Measurements from ENCODE around the gene LRP1B. TPM values are rescaled to one million over a fixed set of nuclear protein-coding genes. Genes with fewer than 3 reads are reported as not detected.

The LRP1B gene
- total and polyA plus RNA-seq, 2 donors (not counting 1 experiment from before 2014, with no cell fraction given) = under 0.01 to 0.01 TPM

GRCh38 chr2:140624200-140624599, 1506.6 kb downstream of the LRP1B start:
- H2AFZ ChIP-seq (ENCODE audit: low read length) = no peak overlapping the region
- no peak overlapping the region for H3K27ac ChIP-seq (ENCODE audit: insufficient read depth, low read length)

GRCh38 chr2:140621583-140622362, 1509.0 kb downstream of the LRP1B start:
- no peak overlapping the region for H2AFZ ChIP-seq (ENCODE audit: low read length)
- no peak for DNase-seq (ENCODE audit: low read depth in 2 of 2)
- TF ChIP-seq EZH2 (IDR thresholded peaks at IDR 0.05; ENCODE audit: low read length, missing control alignments) (no peak), CTCF (conservative IDR thresholded peaks at IDR 0.05 in 1 of 2, IDR thresholded peaks at IDR 0.05 in 1 of 2; ENCODE audit: low read depth in 1 of 2, low read length in 2 of 2) (no peak)
- H3K9me3 ChIP-seq (ENCODE audit: control insufficient read depth, insufficient read depth, low read depth, low read length) = no peaks in the 10 kb centered on the region
- no peaks in the 10 kb centered on the region for H3K36me3 ChIP-seq (ENCODE audit: control insufficient read depth, insufficient read depth, low read length)
- no peak overlapping the region for H3K27ac ChIP-seq (ENCODE audit: insufficient read depth, low read length)
- no peak overlapping the region for H3K4me2 ChIP-seq (ENCODE audit: extremely low read depth, insufficient read depth, low read length)
- H4K20me1 ChIP-seq (ENCODE audit: control insufficient read depth, extremely low read depth, insufficient read depth, low read length) = no peaks in the 10 kb centered on the region
- no peaks in the 10 kb centered on the region for H3K27me3 ChIP-seq (ENCODE audit: control insufficient read depth, insufficient read depth, low read length)
- H3K4me1 ChIP-seq (ENCODE audit: control insufficient read depth, extremely low read depth, insufficient read depth, low read length) = no peaks in the 10 kb centered on the region
- H3K79me2 ChIP-seq (ENCODE audit: control insufficient read depth, insufficient read depth, low read length) = no peaks in the 10 kb centered on the region
- H3K4me3 ChIP-seq (replicated peaks in 1 of 4; ENCODE audit: control extremely low read depth in 1 of 4, insufficient read depth in 1 of 4, low read depth in 3 of 4, low read length in 4 of 4) = no peak overlapping the region
- no peak overlapping the region for H3K9ac ChIP-seq (ENCODE audit: insufficient read depth, low read length)

More at GRCh38 chr2:140624200-140624599, 1506.6 kb downstream of the LRP1B start:
- H3K36me3 ChIP-seq (ENCODE audit: control insufficient read depth, insufficient read depth, low read length) = no peaks in the 10 kb centered on the region
- no peak overlapping the region for H3K4me3 ChIP-seq (replicated peaks in 1 of 4; ENCODE audit: control extremely low read depth in 1 of 4, insufficient read depth in 1 of 4, low read depth in 3 of 4, low read length in 4 of 4)
- no peaks in the 10 kb centered on the region for H4K20me1 ChIP-seq (ENCODE audit: control insufficient read depth, extremely low read depth, insufficient read depth, low read length)
- no peaks in the 10 kb centered on the region for H3K9me3 ChIP-seq (ENCODE audit: control insufficient read depth, insufficient read depth, low read depth, low read length)
- no peak overlapping the region for H3K4me2 ChIP-seq (ENCODE audit: extremely low read depth, insufficient read depth, low read length)
- no peak for TF ChIP-seq CTCF (conservative IDR thresholded peaks at IDR 0.05 in 1 of 2, IDR thresholded peaks at IDR 0.05 in 1 of 2; ENCODE audit: low read depth in 1 of 2, low read length in 2 of 2)
- TF ChIP-seq EZH2 (IDR thresholded peaks at IDR 0.05; ENCODE audit: low read length, missing control alignments) = no peak
- H3K4me1 ChIP-seq (ENCODE audit: control insufficient read depth, extremely low read depth, insufficient read depth, low read length) = no peaks in the 10 kb centered on the region
- H3K79me2 ChIP-seq (ENCODE audit: control insufficient read depth, insufficient read depth, low read length) = no peaks in the 10 kb centered on the region
- no peak for DNase-seq (ENCODE audit: low read depth in 2 of 2)
- H3K9ac ChIP-seq (ENCODE audit: insufficient read depth, low read length) = no peak overlapping the region
- H3K27me3 ChIP-seq (ENCODE audit: control insufficient read depth, insufficient read depth, low read length) = no peaks in the 10 kb centered on the region

- no peaks in the 10 kb centered on the region for H3K9me3 ChIP-seq (ENCODE audit: control insufficient read depth, insufficient read depth, low read depth, low read length)
- H3K4me2 ChIP-seq (ENCODE audit: extremely low read depth, insufficient read depth, low read length) = no peak overlapping the region
- H3K4me3 ChIP-seq (replicated peaks in 1 of 4; ENCODE audit: control extremely low read depth in 1 of 4, insufficient read depth in 1 of 4, low read depth in 3 of 4, low read length in 4 of 4) = no peak overlapping the region
- H3K27me3 ChIP-seq (ENCODE audit: control insufficient read depth, insufficient read depth, low read length) = no peaks in the 10 kb centered on the region
- no peak overlapping the region for H3K27ac ChIP-seq (ENCODE audit: insufficient read depth, low read length)
- TF ChIP-seq EZH2 (IDR thresholded peaks at IDR 0.05; ENCODE audit: low read length, missing control alignments) (no peak), CTCF (conservative IDR thresholded peaks at IDR 0.05 in 1 of 2, IDR thresholded peaks at IDR 0.05 in 1 of 2; ENCODE audit: low read depth in 1 of 2, low read length in 2 of 2) (no peak)
- no peak overlapping the region for H2AFZ ChIP-seq (ENCODE audit: low read length)
- no peaks in the 10 kb centered on the region for H3K79me2 ChIP-seq (ENCODE audit: control insufficient read depth, insufficient read depth, low read length)
- no peaks in the 10 kb centered on the region for H3K4me1 ChIP-seq (ENCODE audit: control insufficient read depth, extremely low read depth, insufficient read depth, low read length)
- H3K36me3 ChIP-seq (ENCODE audit: control insufficient read depth, insufficient read depth, low read length) = no peaks in the 10 kb centered on the region
- no peak overlapping the region for H3K9ac ChIP-seq (ENCODE audit: insufficient read depth, low read length)
- no peak for DNase-seq (ENCODE audit: low read depth in 2 of 2)
- no peaks in the 10 kb centered on the region for H4K20me1 ChIP-seq (ENCODE audit: control insufficient read depth, extremely low read depth, insufficient read depth, low read length)
These were observed 1526.0 kb downstream of the LRP1B start for GRCh38 chr2:140604788-140605187.

Measured in fibroblast of lung (primary cell).